Measurements from ENCODE around the gene GRIA4.

DNA sequence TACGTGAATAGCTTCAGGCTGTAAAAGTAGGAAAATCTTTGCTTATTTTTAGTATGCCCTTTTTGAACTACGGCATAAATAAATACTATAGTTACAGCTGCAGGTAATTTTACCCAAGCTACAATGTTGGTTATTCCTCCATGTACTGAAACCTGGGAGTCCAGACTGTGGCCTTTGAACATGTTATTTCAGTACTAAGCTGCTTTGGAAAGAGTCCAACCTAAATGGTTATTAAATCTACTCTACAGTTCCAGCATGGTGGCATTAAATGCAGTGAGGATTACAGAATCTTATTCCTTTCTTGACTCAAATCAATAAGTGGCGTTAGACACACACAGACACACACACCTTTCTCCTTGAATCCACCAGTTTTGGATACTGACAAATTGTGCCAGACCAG, 247.1 kb downstream of the GRIA4 start:
- TF ChIP-seq TAF1 (IDR thresholded peaks at IDR 0.05; ENCODE audit: borderline replicate concordance, insufficient read depth, low read length) (no peak), POLR2AphosphoS5 (IDR thresholded peaks at IDR 0.05; ENCODE audit: low read depth, low read length) (no peak)
- TF ChIP-seq, protein P1, sequence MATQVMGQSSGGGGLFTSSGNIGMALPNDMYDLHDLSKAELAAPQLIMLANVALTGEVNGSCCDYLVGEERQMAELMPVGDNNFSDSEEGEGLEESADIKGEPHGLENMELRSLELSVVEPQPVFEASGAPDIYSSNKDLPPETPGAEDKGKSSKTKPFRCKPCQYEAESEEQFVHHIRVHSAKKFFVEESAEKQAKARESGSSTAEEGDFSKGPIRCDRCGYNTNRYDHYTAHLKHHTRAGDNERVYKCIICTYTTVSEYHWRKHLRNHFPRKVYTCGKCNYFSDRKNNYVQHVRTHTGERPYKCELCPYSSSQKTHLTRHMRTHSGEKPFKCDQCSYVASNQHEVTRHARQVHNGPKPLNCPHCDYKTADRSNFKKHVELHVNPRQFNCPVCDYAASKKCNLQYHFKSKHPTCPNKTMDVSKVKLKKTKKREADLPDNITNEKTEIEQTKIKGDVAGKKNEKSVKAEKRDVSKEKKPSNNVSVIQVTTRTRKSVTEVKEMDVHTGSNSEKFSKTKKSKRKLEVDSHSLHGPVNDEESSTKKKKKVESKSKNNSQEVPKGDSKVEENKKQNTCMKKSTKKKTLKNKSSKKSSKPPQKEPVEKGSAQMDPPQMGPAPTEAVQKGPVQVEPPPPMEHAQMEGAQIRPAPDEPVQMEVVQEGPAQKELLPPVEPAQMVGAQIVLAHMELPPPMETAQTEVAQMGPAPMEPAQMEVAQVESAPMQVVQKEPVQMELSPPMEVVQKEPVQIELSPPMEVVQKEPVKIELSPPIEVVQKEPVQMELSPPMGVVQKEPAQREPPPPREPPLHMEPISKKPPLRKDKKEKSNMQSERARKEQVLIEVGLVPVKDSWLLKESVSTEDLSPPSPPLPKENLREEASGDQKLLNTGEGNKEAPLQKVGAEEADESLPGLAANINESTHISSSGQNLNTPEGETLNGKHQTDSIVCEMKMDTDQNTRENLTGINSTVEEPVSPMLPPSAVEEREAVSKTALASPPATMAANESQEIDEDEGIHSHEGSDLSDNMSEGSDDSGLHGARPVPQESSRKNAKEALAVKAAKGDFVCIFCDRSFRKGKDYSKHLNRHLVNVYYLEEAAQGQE (IDR thresholded peaks at IDR 0.05; ENCODE audit: insufficient read depth in 1 of 2, low read depth in 2 of 2, low read length in 2 of 2) = no peak

Measured in PFSK-1 (cell line).